Measurements from ENCODE around the gene HNF1A. TPM values are rescaled to one million over a fixed set of nuclear protein-coding genes. Genes with fewer than 3 reads are reported as not detected.

HNF1A gene
- total and polyA plus RNA-seq, 4 donors: 8.2 to 19.8 (median 10.6) TPM

GRCh38 chr12:120950807-120951206 is 27.5 kb upstream of the HNF1A start:
- Histone ChIP-seq H3K27me3 (ENCODE audit: control insufficient read depth in 4 of 4, insufficient read depth in 4 of 4, low read length in 3 of 4) (no peaks in the 10 kb centered on the region), H3K4me1 (ENCODE audit: control insufficient read depth in 4 of 4, insufficient read depth in 4 of 4, low read length in 3 of 4) (no peaks in the 10 kb centered on the region), H3K4me3 (ENCODE audit: low read depth in 1 of 3, low read length in 3 of 3) (no peak overlapping the region), H3K27ac (ENCODE audit: low read depth in 1 of 2, low read length in 2 of 2) (no peak overlapping the region), H3K9me3 (ENCODE audit: control insufficient read depth in 4 of 4, low read length in 3 of 4) (no peaks in the 10 kb centered on the region), H3K36me3 (ENCODE audit: control insufficient read depth in 4 of 4, insufficient read depth in 3 of 4, low read depth in 1 of 4, low read length in 3 of 4) (no peaks in the 10 kb centered on the region), H3K9ac (ENCODE audit: low read depth in 1 of 2, low read length in 2 of 2) (no peak overlapping the region)
- no peak for TF ChIP-seq ZBTB33 (IDR thresholded peaks at IDR 0.05)
- no peak for TF ChIP-seq YY1 (IDR thresholded peaks at IDR 0.05)
- no peak for TF ChIP-seq ATF3 (IDR thresholded peaks at IDR 0.05)
- TF ChIP-seq RXRA (IDR thresholded peaks at IDR 0.05): no peak
- no peak for TF ChIP-seq TAF1 (conservative IDR thresholded peaks at IDR 0.05)
- TF ChIP-seq NR2F2 (IDR thresholded peaks at IDR 0.05): no peak
- TF ChIP-seq GABPA (IDR thresholded peaks at IDR 0.05 in 1 of 2, conservative IDR thresholded peaks at IDR 0.05 in 1 of 2): no peak
- TF ChIP-seq HNF4A (conservative IDR thresholded peaks at IDR 0.05): no peak
- no peak for TF ChIP-seq RAD21 (IDR thresholded peaks at IDR 0.05)
- TF ChIP-seq EGR1 (IDR thresholded peaks at IDR 0.05; ENCODE audit: low read depth in 2 of 2): no peak
- TF ChIP-seq FOXA2 (IDR thresholded peaks at IDR 0.05): no peak
- no peak for DNase-seq (ENCODE audit: low spot score)
- 95% methylated on average over 5 of the region's 5 CpGs for WGBS

GRCh38 chr12:120955232-120955631 is 23.1 kb upstream of the HNF1A start:
- DNase-seq (ENCODE audit: low spot score): no peak
- Histone ChIP-seq H3K9me3 (ENCODE audit: control insufficient read depth in 4 of 4, low read length in 3 of 4) (no peaks in the 10 kb centered on the region), H3K4me1 (ENCODE audit: control insufficient read depth in 4 of 4, insufficient read depth in 4 of 4, low read length in 3 of 4) (no peaks in the 10 kb centered on the region), H3K36me3 (ENCODE audit: control insufficient read depth in 4 of 4, insufficient read depth in 3 of 4, low read depth in 1 of 4, low read length in 3 of 4) (no peaks in the 10 kb centered on the region), H3K27me3 (ENCODE audit: control insufficient read depth in 4 of 4, insufficient read depth in 4 of 4, low read length in 3 of 4) (no peaks in the 10 kb centered on the region), H3K9ac (ENCODE audit: low read depth in 1 of 2, low read length in 2 of 2) (no peak overlapping the region), H3K4me3 (ENCODE audit: low read depth in 1 of 3, low read length in 3 of 3) (no peak overlapping the region), H3K27ac (ENCODE audit: low read depth in 1 of 2, low read length in 2 of 2) (no peak overlapping the region)
- WGBS: 79% methylated on average over 4 of the region's 4 CpGs
- TF ChIP-seq REST (IDR thresholded peaks at IDR 0.05) (no peak), MAX (IDR thresholded peaks at IDR 0.05) (no peak), HNF4G (IDR thresholded peaks at IDR 0.05) (no peak), EGR1 (IDR thresholded peaks at IDR 0.05; ENCODE audit: low read depth in 2 of 2) (no peak), HNF4A (conservative IDR thresholded peaks at IDR 0.05) (no peak), CTCF (IDR thresholded peaks at IDR 0.05; ENCODE audit: low read depth, low read length, missing input control) (no peak), FOXA2 (IDR thresholded peaks at IDR 0.05) (no peak), ATF3 (IDR thresholded peaks at IDR 0.05) (no peak), GABPA (IDR thresholded peaks at IDR 0.05 in 1 of 2, conservative IDR thresholded peaks at IDR 0.05 in 1 of 2) (no peak), FOXA1 (IDR thresholded peaks at IDR 0.05) (no peak), RAD21 (IDR thresholded peaks at IDR 0.05) (no peak), TAF1 (conservative IDR thresholded peaks at IDR 0.05) (no peak), SP1 (IDR thresholded peaks at IDR 0.05) (no peak), RXRA (IDR thresholded peaks at IDR 0.05) (no peak)
